AG08396 (cell line): ENCODE data around the gene GATC.
A peak's percentile ranks its signal among the peaks of the same experiment; 100 is the strongest.
"Not testable (repeated sequence)": the region's sequence is repeated elsewhere in the genome, so short reads cannot be mapped to it uniquely, and the experiment has no call there.

Source experiments
- DNase-seq: peaks from one replicate; pipeline ENCODE4 v3.0.0; 2012; ENCODE audit warnings: low spot score, mixed read lengths

The GATC gene

DNA sequence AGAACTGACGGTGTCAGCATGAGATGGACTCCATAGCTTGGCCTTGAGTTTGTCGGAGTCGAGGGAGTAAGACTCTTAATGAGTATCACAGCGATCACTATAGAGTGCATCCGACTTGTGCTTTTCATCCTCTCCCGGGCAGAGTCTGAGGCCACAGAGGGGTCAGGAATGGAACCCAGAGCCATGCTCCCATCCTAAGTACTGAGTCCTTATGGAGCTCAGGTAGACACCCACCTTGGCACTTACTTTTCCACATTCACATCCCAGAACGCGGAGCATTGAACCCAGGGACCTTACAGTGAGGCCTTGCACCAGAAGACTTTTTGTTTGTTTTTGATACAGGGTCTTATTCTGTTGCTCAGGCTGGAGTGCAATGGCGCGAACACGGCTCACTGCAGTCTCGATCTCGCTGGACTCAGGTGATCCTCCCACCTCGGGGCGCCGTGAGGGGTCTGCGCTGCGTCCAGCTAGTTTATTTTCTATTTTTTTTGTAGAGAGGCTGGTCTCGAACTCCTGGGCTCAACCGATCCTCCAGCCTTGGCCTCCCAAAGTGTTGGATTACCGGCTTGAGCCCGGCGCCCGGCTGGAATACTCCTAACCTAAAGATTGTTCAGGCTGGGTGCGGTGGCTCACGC, 24.0 kb downstream of the GATC start:
- no peak for DNase-seq

DNA sequence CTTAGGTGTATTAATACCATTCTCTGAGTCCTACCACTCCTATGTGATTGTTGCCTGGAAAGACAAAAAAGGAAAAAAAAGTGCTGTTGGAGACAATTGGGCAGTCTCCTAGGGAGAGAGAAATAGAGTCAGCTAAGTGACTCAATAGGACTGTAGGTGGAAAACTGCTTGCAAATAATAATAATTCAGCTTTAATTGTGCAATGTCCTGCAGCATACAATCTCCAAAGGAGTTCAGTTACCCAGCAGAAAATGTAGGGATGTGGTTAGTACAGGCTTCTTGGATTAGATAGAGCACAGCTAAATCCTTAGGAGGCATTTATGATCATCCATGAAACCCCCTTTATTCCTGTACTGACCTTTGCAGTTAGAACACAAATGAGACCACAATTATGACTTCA, 26.3 kb downstream of the GATC start:
- no peak for DNase-seq

DNA sequence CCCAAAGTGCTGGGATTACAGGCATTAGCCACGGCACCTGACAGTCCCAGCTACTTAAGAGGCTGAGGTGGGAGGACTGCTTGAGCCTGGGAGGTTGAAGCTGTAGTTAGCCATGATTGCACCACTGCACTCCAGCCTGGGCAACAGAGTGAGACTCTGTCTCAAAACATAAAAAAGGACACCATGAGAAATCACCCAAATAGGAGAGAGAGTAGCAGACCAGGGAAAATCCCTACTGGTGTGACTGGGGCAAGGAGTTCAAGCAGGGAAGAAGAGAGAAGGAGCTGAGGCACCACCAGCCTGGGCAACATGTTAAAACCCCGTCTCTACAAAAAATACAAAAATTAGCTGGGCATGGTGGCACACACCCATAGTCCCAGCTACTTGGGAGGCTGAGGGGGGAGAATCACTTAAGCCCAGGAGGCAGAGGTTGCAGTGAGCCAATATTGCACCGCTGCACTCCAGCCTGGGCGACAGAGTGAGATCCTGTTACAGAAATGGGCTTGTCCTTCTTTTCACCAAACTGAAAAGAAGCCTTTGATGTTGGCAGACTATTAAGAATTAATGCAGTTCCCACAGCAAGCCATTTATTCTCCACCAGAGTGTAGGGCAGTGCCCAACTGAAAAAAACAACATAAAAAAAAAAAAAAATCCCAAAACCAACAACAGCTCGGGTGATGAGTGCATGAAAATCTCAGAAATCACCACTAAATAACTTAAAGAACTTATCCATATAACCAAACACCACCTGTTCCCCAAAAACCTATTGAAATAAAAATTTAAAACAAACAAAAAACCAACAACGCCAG, 27.8 kb downstream of the GATC start:
- DNase-seq = no peak

DNA sequence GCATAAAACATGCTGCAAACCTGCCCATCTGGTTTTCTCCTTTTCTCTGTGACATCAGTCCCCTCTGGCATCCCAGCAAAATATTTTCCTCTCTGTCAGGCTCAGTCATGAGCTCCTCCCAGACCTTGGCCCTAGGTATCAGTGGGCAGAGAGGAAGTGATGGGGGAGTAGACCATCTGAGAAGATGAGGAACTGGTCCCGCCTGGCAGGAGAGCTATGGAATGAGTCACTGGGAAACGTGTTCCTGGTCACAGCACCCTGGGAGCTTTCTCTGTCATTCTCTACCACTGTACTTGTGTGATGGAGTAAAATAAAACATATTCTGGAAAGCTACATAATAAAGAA, 28.3 kb downstream of the GATC start:
- peak; percentile 71 for DNase-seq

DNA sequence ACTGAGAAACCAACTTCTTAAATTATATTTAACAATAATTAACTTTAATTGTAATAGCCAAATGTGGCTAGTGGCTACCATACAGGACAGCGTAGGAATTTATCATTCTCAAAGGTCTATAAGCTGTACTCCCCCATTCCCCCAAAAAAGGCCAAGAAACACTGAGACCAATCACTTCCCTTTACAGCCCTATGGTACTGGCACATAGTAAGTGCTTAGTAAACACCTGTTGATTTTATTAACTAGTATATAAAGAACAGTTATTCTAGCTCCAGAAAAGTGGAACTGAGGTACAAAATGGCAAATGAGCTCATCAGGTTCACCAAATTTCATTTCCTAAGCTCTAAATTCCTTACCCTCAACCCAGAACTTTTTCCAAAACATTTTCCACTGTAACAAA, 29.4 kb downstream of the GATC start:
- DNase-seq = no peak

DNA sequence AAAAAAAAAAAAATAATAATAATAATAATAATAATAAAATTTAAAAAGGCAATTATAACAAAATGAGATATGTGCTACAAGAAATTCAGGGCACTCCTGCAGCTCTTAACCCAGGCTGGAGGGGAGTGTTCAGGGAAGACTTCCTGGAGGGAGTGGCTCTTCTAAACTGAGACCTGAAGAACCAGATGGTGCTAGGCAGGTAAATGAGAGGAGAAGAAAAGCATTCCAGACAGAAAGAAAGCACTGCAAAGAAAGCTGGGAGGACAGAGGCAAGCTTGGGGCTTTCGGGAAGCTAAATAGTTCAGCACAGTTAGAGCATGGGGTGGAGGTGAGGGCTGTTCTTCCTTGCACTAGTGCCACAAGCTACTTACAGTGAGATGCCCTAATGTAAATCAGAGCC, 33.2 kb downstream of the GATC start:
- DNase-seq = no peak

DNA sequence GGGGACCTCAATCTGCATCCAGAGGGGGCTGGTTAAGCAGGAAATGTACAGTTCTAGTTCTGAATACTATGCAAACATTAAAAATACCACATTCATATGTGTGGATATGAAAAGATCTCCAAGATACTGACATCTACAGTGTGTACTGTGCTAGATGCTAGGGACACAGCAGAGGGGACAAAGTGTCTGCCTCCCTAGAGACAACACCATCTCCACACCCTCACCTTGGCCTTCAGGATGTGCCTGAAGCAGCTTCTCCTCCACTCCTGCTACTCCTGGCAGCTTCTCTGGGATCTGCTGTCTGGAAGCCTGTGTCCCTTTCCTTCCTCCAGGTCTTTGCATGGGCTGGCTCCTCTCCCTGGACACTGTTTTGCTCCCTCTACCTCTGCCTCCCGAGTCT, 34.0 kb downstream of the GATC start:
- no peak for DNase-seq

DNA sequence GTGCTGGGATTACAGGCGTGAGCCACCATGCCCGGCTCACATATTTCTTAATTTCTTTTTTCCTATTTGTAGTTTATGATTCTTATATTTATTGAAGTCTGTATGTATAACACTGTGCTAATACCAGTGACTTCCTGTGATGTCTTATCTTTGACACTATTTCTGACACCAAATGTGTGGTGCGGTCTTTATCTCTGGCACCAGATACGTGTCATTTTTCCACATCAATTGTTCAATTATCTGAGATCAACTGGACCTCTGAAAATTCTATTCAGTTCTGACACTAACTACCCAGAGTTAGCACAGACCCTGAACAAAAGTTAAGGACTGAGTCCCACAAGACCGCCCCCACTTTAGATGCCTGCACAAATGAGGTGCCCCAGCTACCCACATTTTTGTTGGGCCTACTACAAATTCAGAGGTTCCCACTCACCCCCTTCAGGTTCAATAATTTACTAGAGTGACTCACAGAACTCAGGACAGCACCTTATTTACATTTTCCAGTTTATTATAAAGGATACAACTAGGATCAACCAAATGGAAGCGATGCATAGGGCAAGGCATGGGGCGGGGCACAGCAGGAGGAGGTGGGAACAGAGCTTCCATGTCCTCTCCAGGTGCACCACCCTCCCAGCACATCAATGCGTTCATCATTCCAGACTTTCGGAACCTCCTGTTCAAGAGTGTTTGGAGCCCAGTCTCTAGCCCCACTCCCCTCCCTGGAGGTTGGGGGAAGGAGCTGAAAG, 35.0 kb downstream of the GATC start:
- no peak for DNase-seq

DNA sequence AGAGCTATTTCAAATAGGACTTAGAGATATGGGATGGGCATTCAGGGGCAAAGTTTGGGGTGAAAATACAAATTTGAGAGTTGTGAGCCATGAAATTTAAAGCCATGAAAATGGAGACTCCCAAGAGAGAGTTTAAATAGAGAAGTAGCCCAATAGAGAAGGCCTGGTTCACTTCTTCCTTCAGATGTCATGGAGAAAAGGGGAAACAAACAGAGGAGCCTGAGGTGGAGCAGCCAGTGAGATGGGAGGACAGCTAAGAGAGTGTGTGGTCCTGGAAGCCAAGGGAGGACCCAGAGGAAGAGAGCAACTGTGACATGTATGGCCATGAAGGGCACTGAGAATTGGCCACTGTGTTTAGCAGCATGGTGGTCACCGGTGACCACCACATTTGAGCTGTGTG, 37.4 kb downstream of the GATC start:
- no peak for DNase-seq

DNA sequence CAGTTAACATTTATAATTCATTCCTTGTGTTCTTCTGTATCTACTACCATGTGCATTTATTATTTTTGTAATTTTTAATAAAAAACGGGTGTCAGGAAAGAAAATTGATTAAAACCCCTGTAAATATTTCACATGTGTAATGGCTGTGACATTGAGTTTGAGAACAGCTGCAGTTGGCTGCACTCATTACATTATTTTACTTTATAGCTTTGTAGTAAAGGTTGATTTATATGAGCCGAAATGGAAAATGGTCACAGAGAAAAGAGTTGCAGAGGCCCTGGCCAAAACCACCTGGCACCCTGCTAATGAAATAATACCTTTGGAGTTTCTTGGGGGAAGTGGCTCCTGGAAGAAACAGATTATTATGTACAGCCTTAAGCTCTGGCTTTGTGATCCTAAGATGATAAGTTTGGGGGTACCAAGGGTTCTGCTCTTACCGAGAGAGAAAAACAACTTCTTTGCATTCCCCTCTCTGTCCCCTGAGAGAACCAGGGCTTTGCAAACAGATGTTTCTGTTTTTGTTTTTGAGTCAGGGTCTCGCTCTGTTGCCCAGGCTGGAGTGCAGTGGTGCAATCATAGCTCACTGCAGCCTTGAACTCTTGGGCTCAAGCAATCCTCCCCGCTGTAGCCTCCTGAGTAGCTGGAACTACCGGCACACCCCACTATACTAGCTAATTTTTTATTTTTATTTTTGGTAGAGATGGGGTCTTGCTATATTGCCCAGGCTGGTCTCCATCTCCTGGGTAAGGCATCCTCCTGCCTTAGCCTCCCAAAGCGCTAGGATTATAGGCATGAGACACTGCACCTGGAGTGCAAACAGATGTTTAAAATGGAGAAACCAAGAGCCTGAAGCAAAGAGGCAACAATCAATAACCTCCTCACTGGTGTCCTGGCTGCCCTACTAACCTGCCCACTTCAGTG, 40.0 kb downstream of the GATC start:
- DNase-seq = no peak

DNA sequence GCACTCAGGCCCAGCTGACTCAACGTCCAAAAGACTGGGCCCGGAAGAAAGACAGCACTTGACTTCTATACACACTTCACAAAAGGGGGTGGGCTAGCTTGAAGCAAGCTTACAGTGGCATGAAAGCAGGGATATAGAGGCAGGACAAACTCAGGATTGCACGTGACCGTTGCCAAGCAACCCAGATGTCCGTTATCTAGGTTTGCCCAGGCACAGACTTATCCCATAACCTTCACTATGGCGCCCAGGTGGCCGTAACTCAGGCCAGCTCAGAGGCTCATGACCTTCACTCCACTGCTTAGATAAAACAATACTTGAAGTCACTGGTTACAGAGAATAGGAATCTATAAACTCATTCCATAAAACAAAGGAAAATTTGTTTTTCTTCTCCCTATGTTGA, 41.3 kb downstream of the GATC start:
- not testable (repeated sequence) for DNase-seq

DNA sequence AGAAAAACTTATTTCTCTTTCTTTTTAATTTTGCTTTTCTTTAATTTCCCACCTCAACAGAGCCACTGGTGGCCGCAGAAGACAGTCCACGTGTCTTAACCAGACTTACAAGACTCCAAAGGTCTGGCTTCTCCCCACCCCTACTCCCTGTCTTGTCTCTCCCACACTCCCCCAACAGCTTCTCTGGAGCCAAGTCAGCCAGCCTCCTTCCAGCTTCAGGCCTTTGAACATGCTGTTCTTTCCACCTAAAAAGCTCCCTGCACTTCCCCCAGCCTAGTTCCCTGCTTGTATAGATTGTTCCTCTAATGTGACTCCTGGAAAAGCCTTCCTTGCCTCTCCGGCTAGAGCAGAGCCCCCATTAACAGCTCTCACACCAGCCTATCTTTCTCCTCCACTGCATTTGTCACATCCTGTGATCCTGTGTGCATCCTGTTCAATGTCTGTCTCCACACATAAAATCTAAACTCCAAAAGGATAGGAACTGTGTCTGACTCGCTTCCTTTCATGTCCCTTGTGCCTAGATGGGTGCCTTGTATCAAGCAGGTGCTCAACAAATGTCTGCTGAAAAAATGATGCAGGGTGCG, 41.9 kb downstream of the GATC start:
- DNase-seq = no peak

DNA sequence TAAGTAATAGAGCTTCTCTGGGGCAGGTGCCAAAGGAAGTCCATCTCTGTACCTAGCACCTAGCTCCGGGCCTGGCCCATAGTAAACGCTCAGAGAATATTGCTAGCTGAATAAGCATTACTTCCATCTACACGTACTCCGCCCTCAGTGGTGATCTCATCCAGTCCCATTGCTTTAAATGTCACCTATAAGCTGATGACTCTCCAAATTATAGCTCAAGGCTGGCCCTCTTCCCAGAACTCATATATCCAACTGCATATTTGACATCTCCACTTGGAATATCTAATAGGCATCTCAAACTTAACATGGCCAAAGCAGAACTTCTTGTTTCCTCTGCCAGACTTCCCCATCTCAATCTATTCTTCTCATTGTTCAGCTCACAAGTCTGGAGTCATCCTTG, 42.8 kb downstream of the GATC start:
- DNase-seq = no peak

DNA sequence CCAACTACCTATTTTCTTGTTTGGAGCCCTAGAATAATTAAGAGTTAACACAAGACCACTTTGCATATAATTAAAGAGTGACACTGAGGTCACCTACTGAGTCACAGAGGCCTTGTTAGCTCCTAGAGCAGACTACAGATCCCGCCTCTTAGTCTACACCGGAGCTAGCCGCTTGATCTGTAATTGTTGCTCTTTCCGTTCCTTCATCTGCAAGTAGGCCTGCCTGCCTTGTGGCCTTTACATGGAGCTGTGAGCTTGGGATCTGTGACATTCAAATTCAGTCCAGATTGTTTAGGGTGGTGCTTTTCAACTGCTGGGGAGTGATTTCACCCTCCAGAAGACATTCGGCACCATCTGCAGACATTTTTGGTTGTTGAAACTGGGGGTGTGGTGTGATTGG, 44.1 kb downstream of the GATC start:
- no peak for DNase-seq

DNA sequence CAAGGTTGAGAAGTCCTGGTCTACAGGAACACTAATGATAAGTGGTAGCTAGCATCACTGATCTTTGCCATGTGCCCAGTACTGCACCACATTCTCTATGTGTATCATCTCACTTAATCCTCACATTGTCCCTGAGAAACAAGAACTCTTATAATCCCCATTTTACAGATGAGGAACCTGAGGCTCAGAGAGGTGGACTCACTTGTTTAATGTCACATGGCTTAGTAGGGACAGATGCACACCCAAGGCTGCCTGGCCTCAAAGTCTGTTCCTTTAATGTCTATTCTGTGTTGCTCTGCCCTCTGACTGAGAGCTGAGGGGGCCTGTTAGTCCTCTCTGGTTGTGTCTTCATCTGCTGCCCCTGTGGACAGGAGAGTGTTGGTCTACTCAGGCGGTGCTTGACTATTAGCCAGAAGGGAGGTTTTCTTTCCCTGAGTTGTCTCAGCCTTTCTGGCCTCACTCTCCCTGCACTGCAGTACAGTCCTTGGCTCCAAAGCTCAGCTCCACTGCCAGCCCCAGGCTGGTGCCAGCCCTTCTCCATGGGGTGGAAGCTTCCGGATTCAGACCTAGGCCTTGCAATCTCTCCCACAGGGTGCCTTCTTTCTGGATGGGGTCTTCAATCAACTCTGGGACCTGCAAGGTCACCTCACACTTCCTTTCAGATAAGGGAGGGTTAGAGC, 44.7 kb downstream of the GATC start:
- DNase-seq = no peak

DNA sequence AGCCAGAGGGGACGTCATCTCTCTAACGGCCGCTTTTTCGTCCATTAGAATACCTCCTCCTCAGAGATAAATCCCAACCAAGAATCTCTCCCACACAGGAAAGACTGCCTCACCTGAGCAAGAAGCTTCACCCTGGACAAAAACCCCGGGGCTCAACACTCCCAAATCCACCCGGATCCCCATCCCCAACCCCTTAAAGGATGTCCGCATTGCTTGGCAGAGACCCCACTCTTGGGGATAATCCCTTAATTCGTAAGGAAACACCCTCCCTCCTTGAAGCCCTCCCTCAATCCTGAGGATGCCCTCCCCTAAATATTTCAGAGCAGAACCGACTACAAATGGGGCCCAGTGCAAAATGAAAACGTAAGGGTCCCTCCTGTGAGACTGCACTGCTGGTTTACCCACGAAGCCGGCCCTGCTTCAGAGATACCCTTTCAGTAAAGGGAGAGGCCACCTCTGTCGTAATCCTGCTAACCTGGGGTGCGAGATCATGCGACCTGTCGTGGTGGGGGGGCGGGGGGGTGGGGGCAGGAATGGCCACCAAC, 49.0 kb downstream of the GATC start:
- DNase-seq = no peak

DNA sequence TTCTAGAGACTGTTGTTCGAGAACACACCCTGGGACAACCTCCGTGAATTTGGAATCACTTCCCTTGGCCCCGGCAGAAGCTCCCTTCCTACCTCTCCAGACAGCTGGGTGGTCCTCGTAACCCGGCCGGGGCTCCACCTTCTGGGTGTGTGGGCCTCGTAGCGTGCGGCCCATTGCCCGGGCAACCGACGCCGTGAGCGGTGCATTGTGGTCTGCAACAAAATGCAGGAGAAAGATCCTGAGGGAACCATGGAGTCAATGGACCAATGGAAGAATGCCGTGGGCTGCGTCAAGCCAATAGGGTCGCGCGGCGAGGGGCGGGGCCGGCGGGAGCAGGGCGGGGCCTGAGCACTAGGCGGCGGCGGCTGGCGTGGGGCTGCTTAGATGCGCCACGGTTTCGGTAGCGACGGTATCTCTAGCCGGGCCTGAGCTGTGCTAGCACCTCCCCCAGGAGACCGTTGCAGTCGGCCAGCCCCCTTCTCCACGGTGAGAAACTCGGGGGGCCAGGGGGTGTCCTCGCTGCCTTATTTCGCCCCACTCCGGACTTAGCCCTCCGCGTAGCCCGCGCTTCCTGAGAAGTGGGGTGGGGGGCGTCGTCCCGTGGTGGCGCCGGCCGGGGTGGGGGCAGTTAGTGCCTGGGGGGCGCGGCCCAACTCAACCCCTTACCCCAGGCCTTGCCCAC, 49.6 kb downstream of the GATC start, which contains the start of gene DYNLL1:
TSS of gene DYNLL1 (plus strand) at position 383 of the 682 bp plus-strand sequence. CDS start 309 bp downstream, outside the sequence.
- DNase-seq = peak; percentile 98

DNA sequence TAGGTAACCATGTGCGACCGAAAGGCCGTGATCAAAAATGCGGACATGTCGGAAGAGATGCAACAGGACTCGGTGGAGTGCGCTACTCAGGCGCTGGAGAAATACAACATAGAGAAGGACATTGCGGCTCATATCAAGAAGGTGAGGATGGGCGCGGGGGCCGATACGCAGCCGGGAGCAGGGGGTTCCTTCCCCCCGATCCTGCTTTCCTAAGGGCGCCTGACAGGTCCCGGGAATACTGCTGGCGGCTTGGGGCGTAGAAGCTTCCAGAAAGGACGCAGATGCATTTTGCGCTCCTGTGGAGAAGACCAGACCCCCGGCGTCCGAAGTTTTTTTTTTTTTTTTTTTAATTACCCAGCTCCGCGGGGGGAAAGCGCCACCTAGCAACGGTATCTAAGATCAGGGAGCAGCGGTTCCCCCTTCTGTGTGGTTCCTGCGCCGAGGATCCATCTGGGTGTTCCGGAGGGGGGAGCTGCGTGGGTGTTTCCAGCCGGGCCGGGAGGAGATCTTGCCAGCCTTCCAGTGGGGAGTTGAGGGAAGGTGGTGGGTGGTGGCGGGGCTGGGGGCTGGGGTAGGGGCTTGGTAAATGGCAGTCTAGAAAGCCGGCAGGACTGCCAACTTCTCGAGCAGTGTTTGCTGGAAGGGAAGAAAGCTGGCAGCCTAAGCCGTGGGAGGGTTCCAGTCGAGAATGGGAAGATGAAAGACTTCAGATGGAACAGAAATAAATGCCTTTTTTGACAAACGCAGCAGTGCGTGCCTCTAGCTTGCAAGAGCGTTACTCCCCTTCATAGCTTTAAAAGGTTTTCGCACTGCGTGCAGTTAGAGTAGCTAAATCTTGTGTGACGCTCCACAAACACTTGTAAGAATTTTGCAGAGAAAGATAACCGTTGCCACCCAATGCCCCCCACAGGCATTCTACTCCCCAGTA, 50.4 kb downstream of the GATC start:
- peak; percentile 74 for DNase-seq

DNA sequence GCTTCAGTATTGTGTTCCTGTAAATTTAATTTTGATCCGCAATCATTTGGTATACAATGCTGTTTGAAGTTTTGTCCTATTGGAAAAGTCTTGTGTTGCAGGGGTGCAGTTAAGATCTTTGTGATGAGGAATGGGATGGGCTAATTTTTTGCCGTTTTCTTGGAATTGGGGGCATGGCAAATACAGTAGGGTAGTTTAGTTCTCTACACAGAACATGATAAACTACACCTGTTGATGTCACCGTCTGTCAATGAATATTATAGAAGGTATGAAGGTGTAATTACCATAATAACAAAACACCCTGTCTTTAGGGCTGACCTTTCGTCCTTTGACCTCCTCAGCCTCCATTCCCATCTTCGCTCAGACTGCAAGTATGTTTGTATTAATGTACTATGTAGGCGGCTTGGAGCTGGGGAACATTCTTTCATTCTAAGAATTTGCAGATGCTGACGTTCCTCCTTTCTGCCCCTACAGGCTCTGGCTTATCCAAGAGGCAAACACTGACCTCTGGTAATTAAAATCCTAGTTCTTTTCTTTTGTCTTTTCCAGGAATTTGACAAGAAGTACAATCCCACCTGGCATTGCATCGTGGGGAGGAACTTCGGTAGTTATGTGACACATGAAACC, 51.4 kb downstream of the GATC start:
- peak; percentile 45 for DNase-seq
